ENCODE measurements around the gene KIAA0753.
"Not testable (repeated sequence)": the region's sequence is repeated elsewhere in the genome, so short reads cannot be mapped to it uniquely, and the experiment has no call there.

- not testable (repeated sequence) for TF ChIP-seq SUZ12 (IDR thresholded peaks at IDR 0.05; ENCODE audit: low read depth, low read length); ZKSCAN1 (IDR thresholded peaks at IDR 0.05; ENCODE audit: low read length); SRF (IDR thresholded peaks at IDR 0.05; ENCODE audit: low read depth, low read length); ZBTB33 (CRISPR knock-in tag; IDR thresholded peaks at IDR 0.05); UBTF (CRISPR knock-in tag; IDR thresholded peaks at IDR 0.05); TRIM24 (CRISPR knock-in tag; IDR thresholded peaks at IDR 0.05); DPF2 (CRISPR knock-in tag; IDR thresholded peaks at IDR 0.05; ENCODE audit: borderline replicate concordance, low read depth); FOXC1 (CRISPR knock-in tag; IDR thresholded peaks at IDR 0.05; ENCODE audit: borderline replicate concordance); ZZZ3 (CRISPR knock-in tag; IDR thresholded peaks at IDR 0.05; ENCODE audit: borderline replicate concordance); ARID2 (CRISPR knock-in tag; IDR thresholded peaks at IDR 0.05; ENCODE audit: borderline replicate concordance)
Observed at GRCh38 chr17:6655732-6656361, 15.3 kb upstream of the KIAA0753 start.
